ENCODE results near the gene VWA3B. TPM values are rescaled to one million over a fixed set of nuclear protein-coding genes. Genes with fewer than 3 reads are reported as not detected.

VWA3B gene
- total RNA-seq, 1 donor from 2014 or later, result not detected

- Mint-ChIP-seq H3K4me1 (no peaks in the 10 kb centered on the region), H3K4me3 (no peak overlapping the region), H3K27ac (no peak overlapping the region), H3K27me3 (ENCODE audit: low read depth) (peaks cover 10% of the 10 kb centered on the region), H3K36me3 (no peaks in the 10 kb centered on the region), H3K9me3 (peaks cover 4% of the 10 kb centered on the region)
- no peak for TF ChIP-seq CTCF (IDR thresholded peaks at IDR 0.05; ENCODE audit: unreplicated experiment)
- DNase-seq (ENCODE audit: low spot score in 2 of 2, unreplicated experiment in 2 of 2), result no peak
Measured at GRCh38 chr2:98295275-98295674, 208.3 kb downstream of the VWA3B start.

- TF ChIP-seq CTCF (IDR thresholded peaks at IDR 0.05; ENCODE audit: unreplicated experiment), result no peak
- Mint-ChIP-seq H3K9me3 (peaks cover 4% of the 10 kb centered on the region), H3K27me3 (ENCODE audit: low read depth) (peaks cover 15% of the 10 kb centered on the region), H3K27ac (no peak overlapping the region), H3K4me1 (no peaks in the 10 kb centered on the region), H3K4me3 (no peak overlapping the region), H3K36me3 (no peaks in the 10 kb centered on the region)
- no peak for DNase-seq (ENCODE audit: low spot score in 2 of 2, unreplicated experiment in 2 of 2)
Measured at GRCh38 chr2:98295721-98296414, 208.9 kb downstream of the VWA3B start.

GRCh38 chr2:98296440-98296839 lies 209.5 kb downstream of the VWA3B start:
- Mint-ChIP-seq H3K9me3 (peaks cover 3% of the 10 kb centered on the region), H3K4me1 (no peaks in the 10 kb centered on the region), H3K27ac (no peak overlapping the region), H3K27me3 (ENCODE audit: low read depth) (peaks cover 15% of the 10 kb centered on the region), H3K4me3 (no peak overlapping the region), H3K36me3 (no peaks in the 10 kb centered on the region)
- DNase-seq (ENCODE audit: low spot score in 2 of 2, unreplicated experiment in 2 of 2), result no peak
- TF ChIP-seq CTCF (IDR thresholded peaks at IDR 0.05; ENCODE audit: unreplicated experiment), result no peak

- Mint-ChIP-seq H3K4me3 (no peak overlapping the region), H3K9me3 (no peaks in the 10 kb centered on the region), H3K27me3 (ENCODE audit: low read depth) (peaks cover 17% of the 10 kb centered on the region), H3K4me1 (no peaks in the 10 kb centered on the region), H3K27ac (no peak overlapping the region), H3K36me3 (no peaks in the 10 kb centered on the region)
- no peak for TF ChIP-seq CTCF (IDR thresholded peaks at IDR 0.05; ENCODE audit: unreplicated experiment)
- DNase-seq (ENCODE audit: low spot score in 2 of 2, unreplicated experiment in 2 of 2), result no peak
Measured at GRCh38 chr2:98297817-98298682, 211.1 kb downstream of the VWA3B start.

- TF ChIP-seq CTCF (IDR thresholded peaks at IDR 0.05; ENCODE audit: unreplicated experiment), result no peak
- no peaks in the 10 kb centered on the region for H3K36me3 Mint-ChIP-seq
- H3K9me3 Mint-ChIP-seq, result no peaks in the 10 kb centered on the region
- no peaks in the 10 kb centered on the region for H3K4me1 Mint-ChIP-seq
- no peak overlapping the region for H3K27ac Mint-ChIP-seq
- no peak overlapping the region for H3K4me3 Mint-ChIP-seq
- DNase-seq (ENCODE audit: low spot score in 2 of 2, unreplicated experiment in 2 of 2), result no peak
- H3K27me3 Mint-ChIP-seq (ENCODE audit: low read depth), result peaks cover 17% of the 10 kb centered on the region
Measured at GRCh38 chr2:98298683-98299164, 211.8 kb downstream of the VWA3B start.
